Fibroblast of skin of abdomen (primary cell): ENCODE measurements around the gene DNAH3.
"Not testable (repeated sequence)": the region's sequence is repeated elsewhere in the genome, so short reads cannot be mapped to it uniquely, and the experiment has no call there.

Experiments used
- DNase-seq: peaks from one replicate; pipeline ENCODE4 v3.0.0-alpha.2; 2013

Gene DNAH3

GRCh38 chr16:21064203-21064602 lies 86.4 kb downstream of the DNAH3 start:
- DNase-seq, result no peak

GRCh38 chr16:21063314-21063713 lies 87.3 kb downstream of the DNAH3 start:
- DNase-seq, result not testable (repeated sequence)

- DNase-seq, result no peak
Measured at GRCh38 chr16:21060027-21060510, 90.6 kb downstream of the DNAH3 start.

GRCh38 chr16:21057875-21058274 lies 92.8 kb downstream of the DNAH3 start:
- DNase-seq, result no peak

- no peak for DNase-seq
Measured at GRCh38 chr16:21056396-21056795, 94.2 kb downstream of the DNAH3 start.

GRCh38 chr16:21055738-21056137 lies 94.9 kb downstream of the DNAH3 start:
- DNase-seq, result not testable (repeated sequence)

- no peak for DNase-seq
Measured at GRCh38 chr16:21053590-21053989, 97.1 kb downstream of the DNAH3 start.

- DNase-seq, result not testable (repeated sequence)
Measured at GRCh38 chr16:21048091-21048912, 102.3 kb downstream of the DNAH3 start.

- DNase-seq, result no peak
Measured at GRCh38 chr16:21038197-21038596, 112.4 kb downstream of the DNAH3 start.

- no peak for DNase-seq
Measured at GRCh38 chr16:21037736-21038135, 112.9 kb downstream of the DNAH3 start.

GRCh38 chr16:21037168-21037567 lies 113.5 kb downstream of the DNAH3 start:
- no peak for DNase-seq

GRCh38 chr16:21036471-21036870 lies 114.2 kb downstream of the DNAH3 start:
- DNase-seq, result no peak

GRCh38 chr16:21033704-21034103 lies 116.9 kb downstream of the DNAH3 start:
- no peak for DNase-seq

GRCh38 chr16:21033264-21033663 lies 117.4 kb downstream of the DNAH3 start:
- no peak for DNase-seq

- DNase-seq, result no peak
Measured at GRCh38 chr16:21028728-21029127, 121.9 kb downstream of the DNAH3 start.

- no peak for DNase-seq
Measured at GRCh38 chr16:21026846-21027245, 123.8 kb downstream of the DNAH3 start.

GRCh38 chr16:21023509-21024202 lies 127.0 kb downstream of the DNAH3 start:
- DNase-seq, result no peak

GRCh38 chr16:21021316-21021715 lies 129.3 kb downstream of the DNAH3 start:
- no peak for DNase-seq

GRCh38 chr16:21009815-21010214 lies 140.8 kb downstream of the DNAH3 start:
- no peak for DNase-seq

GRCh38 chr16:21005008-21005407 lies 145.6 kb downstream of the DNAH3 start:
- no peak for DNase-seq

GRCh38 chr16:21001262-21001661 lies 149.4 kb downstream of the DNAH3 start:
- DNase-seq, result peak; percentile 8

GRCh38 chr16:20997147-20997546 lies 153.5 kb downstream of the DNAH3 start:
- no peak for DNase-seq

- no peak for DNase-seq
Measured at GRCh38 chr16:20995711-20996110, 154.9 kb downstream of the DNAH3 start.
